ENCODE measurements around the gene SRC.

SRC gene

GRCh38 chr20:37408302-37409193, 62.6 kb downstream of the SRC start:
- DNase-seq (ENCODE audit: low read depth in 2 of 2), result no peak

- DNase-seq (ENCODE audit: low read depth in 2 of 2), result no peak
These were observed 65.7 kb downstream of the SRC start for GRCh38 chr20:37411408-37412219.

DNA sequence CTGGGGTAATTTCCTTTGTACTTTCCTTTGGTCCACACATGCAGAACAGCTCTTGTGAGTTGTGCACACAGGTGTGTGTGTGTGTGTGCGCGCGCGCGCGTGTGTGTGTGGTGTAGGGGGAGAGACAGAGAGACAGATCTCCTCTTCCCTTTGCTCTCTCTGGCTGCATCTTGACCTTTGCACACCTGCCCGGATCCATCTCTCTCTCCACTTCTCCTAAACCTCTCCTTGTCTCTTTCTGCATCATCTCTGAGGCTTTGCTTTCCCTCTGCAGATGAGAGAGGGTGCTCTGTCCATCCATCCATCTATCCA, 67.0 kb downstream of the SRC start:
- DNase-seq (ENCODE audit: low read depth in 2 of 2), result no peak

- no peak for DNase-seq (ENCODE audit: low read depth in 2 of 2)
These were observed 67.4 kb downstream of the SRC start for GRCh38 chr20:37413379-37413778.

GRCh38 chr20:37414224-37415035, 68.5 kb downstream of the SRC start:
- no peak for DNase-seq (ENCODE audit: low read depth in 2 of 2)

GRCh38 chr20:37415118-37416085, 69.5 kb downstream of the SRC start:
- DNase-seq (ENCODE audit: low read depth in 2 of 2), result no peak

DNA sequence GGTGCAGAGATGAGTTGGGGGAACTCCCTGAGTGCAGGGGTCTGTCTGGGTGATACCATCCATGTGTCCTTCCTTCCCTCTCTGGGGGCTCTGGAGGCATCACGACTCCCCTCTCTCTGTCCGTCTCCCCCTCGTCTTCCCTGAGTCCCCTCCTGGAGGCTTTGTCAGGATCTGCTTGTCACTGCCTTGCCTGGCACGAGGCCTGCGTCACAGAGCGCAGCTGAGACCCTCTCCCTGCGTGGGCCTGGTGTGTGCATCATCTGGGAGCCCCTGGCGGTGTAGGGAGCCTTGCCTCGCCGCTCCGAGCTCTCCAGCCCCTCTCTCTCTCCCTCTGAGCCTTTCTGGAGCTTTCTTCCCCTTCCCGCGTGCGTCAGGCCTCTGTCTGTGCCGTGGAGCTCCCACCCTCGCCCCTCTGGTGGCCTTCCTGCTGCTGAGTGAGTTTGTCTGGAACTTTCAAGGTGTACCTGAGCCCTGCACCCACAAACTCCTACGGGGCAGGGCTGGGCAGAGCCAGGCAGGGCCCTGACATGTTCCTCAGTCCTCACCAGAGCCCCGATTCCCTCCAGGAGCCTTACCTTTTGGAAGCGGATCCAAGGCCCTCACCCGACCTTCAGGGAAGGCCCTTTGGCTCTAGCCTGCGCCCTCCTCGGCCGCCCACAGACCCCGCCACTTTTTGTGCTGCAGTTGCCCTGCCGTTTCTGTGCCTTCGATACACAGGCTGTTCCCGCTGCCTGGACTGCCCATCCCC, 70.3 kb downstream of the SRC start:
- DNase-seq (ENCODE audit: low read depth in 2 of 2), result no peak

- DNase-seq (ENCODE audit: low read depth in 2 of 2), result no peak
These were observed 71.1 kb downstream of the SRC start for GRCh38 chr20:37416848-37417616.

GRCh38 chr20:37417617-37418467, 71.9 kb downstream of the SRC start:
- no peak for DNase-seq (ENCODE audit: low read depth in 2 of 2)

- no peak for DNase-seq (ENCODE audit: low read depth in 2 of 2)
These were observed 72.7 kb downstream of the SRC start for GRCh38 chr20:37418591-37419109.

DNA sequence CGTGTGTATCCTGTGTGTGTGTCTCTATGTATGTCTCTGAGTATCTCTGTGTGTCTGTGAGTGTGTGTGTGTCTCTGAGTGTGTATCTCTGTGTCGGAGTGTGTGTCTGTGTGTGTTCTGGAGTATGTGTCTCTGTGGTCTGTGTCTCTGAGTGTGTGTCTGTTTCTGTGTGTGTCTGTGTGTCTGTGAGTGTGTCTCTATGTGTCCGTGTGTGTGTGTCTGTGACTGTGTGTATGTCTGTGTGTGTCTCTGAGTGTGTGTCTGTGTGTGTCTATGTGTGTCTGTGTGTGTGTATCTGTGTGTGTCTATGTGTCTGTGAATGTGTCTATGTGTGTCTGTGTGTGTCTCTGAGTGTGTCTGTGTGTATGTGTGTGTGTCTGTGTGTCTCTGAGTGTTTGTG, 73.4 kb downstream of the SRC start:
- no peak for DNase-seq (ENCODE audit: low read depth in 2 of 2)

- no peak for DNase-seq (ENCODE audit: low read depth in 2 of 2)
These were observed 74.0 kb downstream of the SRC start for GRCh38 chr20:37419774-37420542.

- no peak for DNase-seq (ENCODE audit: low read depth in 2 of 2)
These were observed 74.7 kb downstream of the SRC start for GRCh38 chr20:37420610-37421009.

DNA sequence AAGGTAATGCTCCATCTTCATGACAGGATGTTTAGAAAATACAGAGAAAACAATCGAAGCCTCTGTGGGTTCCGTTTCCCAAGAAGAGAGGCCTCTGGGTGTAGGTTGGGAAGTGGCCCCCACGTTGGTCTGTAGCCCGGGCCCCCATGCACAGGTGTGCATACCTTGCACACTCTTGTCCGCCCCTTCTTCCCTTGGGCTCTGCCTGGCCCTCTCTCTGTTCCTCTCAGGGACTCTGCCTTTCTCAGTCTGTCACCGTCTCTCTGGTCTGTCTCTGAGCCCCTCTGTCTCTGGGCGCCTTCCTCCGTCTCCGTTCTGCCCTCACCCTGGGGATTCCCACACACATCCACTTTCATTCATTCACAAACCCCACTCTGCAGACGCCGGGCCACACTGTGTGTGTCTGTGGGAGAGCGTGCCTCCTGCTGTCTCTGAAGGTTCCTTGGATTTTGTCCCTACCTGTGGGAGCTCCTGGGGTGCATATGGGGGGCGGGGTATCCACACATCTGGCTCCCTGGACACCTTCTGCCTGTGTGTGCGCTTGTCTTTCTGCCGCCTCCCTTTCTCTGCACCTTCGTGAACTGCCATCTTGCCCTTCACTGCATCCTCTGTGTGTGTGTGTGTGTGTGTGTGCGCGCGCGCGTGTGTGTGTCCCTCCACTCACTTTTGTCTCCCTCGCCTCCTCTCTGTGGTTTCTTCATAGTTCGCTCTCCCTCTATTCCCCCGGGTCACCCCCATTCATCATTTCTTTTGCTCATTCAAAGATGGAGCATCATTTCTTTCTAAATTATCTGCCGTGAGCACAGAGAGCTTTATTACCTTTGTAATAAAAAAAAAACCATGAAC, 75.3 kb downstream of the SRC start:
- no peak for DNase-seq (ENCODE audit: low read depth in 2 of 2)

GRCh38 chr20:37421988-37422387, 76.0 kb downstream of the SRC start:
- DNase-seq (ENCODE audit: low read depth in 2 of 2), result no peak

DNA sequence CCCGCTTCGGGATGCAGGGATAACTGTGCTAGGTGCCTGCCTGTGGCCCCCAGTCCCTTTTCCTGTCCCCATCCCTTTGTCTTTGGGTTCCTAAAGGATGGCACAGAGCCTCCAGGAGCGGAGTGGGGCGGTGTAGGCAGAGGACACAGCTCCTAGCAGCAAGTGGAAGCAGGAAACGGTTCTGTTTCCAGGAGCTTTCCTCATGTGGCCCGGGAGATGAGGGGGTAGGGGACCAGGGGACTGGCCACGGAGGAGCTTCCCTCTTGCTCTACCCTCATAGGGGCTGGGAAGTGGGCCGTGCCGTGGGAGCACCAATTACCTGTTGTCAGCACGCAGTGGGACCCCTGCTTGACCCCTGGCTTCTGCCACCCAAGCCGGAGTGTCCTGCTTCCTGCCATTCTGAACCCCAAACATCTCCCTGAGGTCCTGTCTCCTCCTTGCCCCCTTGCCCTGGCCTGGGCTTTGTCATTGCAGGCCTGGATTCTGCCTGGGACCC, 76.9 kb downstream of the SRC start:
- DNase-seq (ENCODE audit: low read depth in 2 of 2), result no peak
